AG10803 (cell line): ENCODE measurements around the gene EHBP1.

Experiments
- DNase-seq: peaks from one replicate; pipeline ENCODE4 v3.0.0; 2010; ENCODE audit warnings: low read depth
- H3K4me3 ChIP-seq: 2 replicates; pipeline ENCODE4 v1.5.1; 2011; ENCODE audit warnings: mild to moderate bottlenecking, low read length, control low read depth
- TF ChIP-seq, protein P1 (sequence below): conservative IDR thresholded peaks from 2 replicates; pipeline ENCODE4 v1.5.1; 2011; ENCODE audit warnings: mild to moderate bottlenecking, low read length, control low read depth, inconsistent platforms

Gene EHBP1

DNA sequence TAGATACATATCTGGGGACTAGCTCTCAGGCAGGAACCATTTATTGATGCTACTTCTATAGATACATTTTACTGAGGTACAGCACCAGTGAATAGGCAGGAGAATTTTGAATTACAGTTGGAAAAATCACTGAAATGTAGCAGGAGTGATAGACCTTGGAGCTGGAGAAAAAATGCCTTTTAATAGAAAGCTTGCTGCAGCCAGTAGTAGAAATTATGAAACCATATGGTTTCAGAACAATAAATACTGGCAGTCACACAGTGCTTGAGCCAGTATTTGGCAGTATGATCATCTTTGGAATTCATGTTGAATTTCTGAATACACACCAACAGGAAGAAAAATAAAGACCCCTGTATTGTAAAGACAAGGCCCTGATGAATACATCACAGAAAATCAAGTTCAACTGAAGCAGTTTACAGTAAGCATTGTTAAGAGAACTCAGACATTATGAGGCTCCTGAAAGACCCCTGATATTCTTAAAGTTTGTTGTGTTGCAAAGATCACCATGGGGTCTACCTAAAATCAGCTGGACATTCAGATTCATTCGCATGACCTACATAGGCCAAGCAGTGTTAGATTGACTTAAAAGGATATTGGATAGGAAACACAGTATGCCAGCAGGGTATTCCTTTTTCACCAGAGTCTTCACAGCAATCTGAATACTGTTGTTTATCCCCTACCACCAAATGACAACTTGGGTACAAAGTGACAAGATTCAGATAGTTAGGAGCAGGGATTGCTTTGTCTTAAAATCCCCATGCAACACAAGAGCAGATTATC lies 139.0 kb downstream of the EHBP1 start:
- no peak overlapping the region for H3K4me3 ChIP-seq
- DNase-seq: no peak
- TF ChIP-seq, protein P1, sequence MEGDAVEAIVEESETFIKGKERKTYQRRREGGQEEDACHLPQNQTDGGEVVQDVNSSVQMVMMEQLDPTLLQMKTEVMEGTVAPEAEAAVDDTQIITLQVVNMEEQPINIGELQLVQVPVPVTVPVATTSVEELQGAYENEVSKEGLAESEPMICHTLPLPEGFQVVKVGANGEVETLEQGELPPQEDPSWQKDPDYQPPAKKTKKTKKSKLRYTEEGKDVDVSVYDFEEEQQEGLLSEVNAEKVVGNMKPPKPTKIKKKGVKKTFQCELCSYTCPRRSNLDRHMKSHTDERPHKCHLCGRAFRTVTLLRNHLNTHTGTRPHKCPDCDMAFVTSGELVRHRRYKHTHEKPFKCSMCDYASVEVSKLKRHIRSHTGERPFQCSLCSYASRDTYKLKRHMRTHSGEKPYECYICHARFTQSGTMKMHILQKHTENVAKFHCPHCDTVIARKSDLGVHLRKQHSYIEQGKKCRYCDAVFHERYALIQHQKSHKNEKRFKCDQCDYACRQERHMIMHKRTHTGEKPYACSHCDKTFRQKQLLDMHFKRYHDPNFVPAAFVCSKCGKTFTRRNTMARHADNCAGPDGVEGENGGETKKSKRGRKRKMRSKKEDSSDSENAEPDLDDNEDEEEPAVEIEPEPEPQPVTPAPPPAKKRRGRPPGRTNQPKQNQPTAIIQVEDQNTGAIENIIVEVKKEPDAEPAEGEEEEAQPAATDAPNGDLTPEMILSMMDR: no peak

DNA sequence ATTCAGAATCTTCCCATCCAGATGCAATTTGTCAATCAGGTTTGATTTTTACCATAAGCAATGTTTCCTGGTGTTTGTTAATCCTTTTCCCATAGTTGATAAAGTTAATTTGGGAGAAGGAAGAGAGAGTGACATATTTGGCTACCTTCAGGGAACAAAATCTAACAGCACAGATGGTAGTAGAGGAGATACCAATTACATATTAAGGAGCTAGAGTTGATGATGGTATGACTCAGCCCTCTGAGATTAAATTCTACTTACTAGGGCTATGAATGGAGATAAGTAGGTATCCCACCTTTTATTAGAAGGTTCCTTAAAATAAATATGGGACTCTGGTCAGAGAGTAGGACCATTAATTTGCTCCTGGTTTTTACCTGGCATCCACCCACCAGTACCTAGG lies 139.7 kb downstream of the EHBP1 start:
- DNase-seq: no peak
- TF ChIP-seq, protein P1: no peak
- H3K4me3 ChIP-seq: no peak overlapping the region

DNA sequence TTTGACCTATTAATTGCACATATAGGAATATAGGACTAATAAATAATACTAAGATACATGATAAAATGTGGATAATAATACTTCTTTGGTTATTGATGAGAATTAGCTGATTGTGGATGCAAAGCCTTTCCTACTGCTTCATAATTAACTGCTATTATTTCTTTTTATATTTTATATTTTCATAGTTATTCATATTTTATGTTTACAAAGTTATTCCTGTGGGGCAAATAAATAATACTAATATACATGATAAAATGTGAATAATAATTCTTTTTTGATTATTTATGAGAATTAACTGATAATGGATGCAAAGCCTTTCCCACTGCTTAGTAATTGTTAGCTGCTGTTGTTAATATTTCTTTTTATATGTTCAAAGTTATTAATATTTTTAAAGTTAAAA lies 146.7 kb downstream of the EHBP1 start:
- no peak for DNase-seq
- no peak overlapping the region for H3K4me3 ChIP-seq
- TF ChIP-seq, protein P1: no peak

DNA sequence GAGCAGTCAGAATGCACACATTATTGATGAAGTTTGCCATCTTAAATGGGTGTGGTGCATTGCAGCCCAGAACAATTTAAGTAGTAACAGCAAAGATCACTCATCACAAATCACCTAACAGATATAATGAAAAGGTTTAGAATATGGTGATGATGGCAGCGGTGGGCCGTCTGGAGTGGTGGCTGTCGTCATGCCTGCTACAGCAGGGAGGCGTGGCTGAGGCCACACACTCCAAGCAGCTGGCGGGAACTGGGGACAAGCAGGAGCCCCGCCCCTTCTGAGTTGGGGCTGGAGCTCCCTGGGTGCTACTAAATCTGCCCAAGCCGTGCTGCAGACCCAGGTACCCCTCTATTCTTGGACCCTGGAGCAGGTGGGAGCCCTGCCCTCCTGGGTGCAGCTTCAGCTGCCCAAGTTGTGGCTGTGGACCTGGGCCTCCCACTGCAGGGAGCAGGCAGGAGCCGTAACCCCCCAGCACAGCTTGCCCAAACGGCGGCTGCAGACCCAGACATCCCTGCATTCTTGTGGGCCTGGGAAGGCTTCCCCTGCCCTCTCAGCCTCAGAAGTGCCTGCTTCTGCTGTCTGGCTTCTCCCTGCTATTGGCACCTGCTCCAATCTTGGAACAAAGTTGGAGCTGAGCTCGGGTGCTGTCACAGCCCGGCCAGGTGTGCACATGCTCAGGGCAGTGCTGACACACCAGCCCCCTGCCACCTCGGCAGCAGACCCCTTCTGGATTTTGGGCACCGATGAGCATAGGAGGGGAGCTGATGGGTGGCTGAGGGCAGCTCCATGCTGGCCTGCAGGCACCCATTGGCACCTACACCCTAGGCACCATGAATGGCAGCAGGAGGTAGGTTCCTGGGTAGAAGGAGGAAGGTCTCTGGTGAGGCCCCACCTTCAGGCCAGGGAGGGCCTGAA lies 149.3 kb downstream of the EHBP1 start:
- no peak overlapping the region for H3K4me3 ChIP-seq
- no peak for DNase-seq
- TF ChIP-seq, protein P1: no peak

DNA sequence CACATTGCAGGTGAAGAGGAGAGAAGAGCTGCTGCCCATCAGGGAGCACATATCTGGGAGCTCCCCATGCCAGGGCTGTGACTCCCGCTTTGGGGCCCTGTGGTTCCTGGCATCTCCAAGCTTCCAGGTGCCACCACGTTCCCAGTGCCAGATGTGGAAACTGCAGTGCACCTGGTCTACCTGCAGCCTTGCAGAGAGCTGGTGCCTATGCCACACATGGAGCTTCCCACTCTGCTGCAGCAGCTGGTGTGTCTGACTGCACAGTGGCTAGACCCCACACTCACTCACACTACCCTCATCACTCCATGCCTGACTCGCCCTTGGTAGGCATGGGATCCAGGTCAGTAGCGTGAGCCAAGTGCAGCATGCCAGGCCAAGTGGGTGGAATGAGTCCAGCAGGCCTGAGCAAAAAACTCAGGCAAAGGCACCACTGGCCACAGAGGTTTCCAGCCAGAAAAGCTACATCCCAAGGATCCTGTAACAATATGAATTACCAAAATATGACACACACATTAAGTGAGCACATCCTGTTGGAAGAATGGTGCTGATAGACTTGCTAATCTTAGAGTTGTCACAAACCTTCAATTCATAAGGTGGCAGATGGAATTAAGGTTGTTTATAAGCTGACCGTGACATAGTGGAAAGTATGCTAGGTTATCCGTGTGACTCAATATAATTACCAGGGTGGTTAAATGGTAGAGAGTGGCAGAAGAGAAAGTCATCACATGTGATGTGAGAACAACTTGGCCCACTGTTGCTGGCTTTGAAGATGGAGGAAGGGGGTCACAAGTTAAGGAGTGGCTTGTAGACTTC lies 150.9 kb downstream of the EHBP1 start:
- DNase-seq: no peak
- TF ChIP-seq, protein P1: no peak
- H3K4me3 ChIP-seq: no peak overlapping the region

DNA sequence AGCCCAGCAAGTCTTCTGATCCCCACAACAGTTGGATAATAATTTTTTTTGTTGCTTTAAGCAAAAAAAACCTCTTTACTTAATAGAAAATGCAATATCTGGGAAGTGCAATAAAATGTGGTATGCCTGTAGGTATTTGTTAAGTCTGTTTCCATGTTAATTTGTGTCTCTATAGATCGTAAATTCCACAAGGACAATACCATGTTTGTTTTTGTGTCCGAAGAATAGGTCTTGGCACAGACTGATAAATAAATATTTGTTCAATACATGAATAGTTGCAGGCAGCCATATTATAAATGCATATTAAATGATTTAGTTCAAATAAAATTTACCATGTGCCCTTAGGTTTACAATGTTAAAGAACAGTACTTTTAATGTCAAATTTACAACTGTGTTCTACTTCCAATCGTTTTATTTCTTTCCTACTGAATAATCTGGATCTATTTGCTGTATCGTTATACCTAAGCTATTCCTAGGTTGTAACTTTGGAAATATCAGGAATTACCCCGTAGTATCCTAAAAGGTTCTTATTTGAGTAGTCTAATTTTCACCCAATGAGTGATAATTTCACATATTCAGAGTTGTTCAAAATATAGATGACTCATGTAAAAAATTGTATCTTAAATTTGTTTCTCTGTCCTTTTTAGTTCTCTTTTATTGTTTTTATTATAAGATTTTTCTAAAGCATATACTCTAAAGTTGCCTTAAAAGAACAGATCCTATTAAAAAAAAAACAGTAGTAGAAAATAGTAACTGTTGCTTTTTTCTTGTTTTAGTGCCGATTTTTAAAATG lies 151.8 kb downstream of the EHBP1 start:
- DNase-seq: no peak
- TF ChIP-seq, protein P1: no peak
- no peak overlapping the region for H3K4me3 ChIP-seq
